K562 (cell line): ENCODE measurements around the gene TIGAR. TPM values are rescaled to one million over a fixed set of nuclear protein-coding genes. Genes with fewer than 3 reads are reported as not detected.
A peak's percentile ranks its signal among the peaks of the same experiment; 100 is the strongest.

Experiments
- ADNP ChIP-seq: fragments of 200-800 bp; sonication (Bioruptor generic); IDR thresholded peaks from 2 replicates; pipeline ENCODE4 v1.6.1; 2016; ENCODE audit warnings: missing genetic modification characterization, missing compliant biosample characterization
- ELF1 ChIP-seq: fragments of 200-800 bp; sonication (Bioruptor generic); IDR thresholded peaks from 2 replicates; pipeline ENCODE4 v1.6.1; 2016; ENCODE audit warnings: missing genetic modification characterization, missing compliant biosample characterization
- HOXB6 ChIP-seq: fragments of 250-450 bp; sonication (Bioruptor Pico); IDR thresholded peaks from 2 replicates; pipeline ENCODE4 v1.5.1; 2022; ENCODE audit warnings: mild to moderate bottlenecking, borderline replicate concordance
- KDM5B ChIP-seq: fragments of 200-600 bp; sonication (generic); IDR thresholded peaks from 2 replicates; pipeline ENCODE4 v1.6.1; 2012; ENCODE audit warnings: low read depth, mild to moderate bottlenecking, moderate library complexity, low read length, control low read depth, inconsistent platforms; ENCODE audit not compliant: insufficient replicate concordance
- NFYB ChIP-seq: IDR thresholded peaks from 2 replicates; pipeline ENCODE4 v1.6.1; 2011; ENCODE audit warnings: mild to moderate bottlenecking, moderate library complexity; ENCODE audit not compliant: insufficient read length; ENCODE audit errors: extremely low read depth
- NRF1 ChIP-seq, 2 experiments: fragments of 450-650 bp; IDR thresholded peaks in 1 of 2; conservative IDR thresholded peaks in 1 of 2; 2 replicates each; pipeline ENCODE4 v1.6.1; 2014; ENCODE audit warnings: mild to moderate bottlenecking in 2 of 2
- PHF21A ChIP-seq: fragments of 450-650 bp; IDR thresholded peaks from 2 replicates; pipeline ENCODE4 v1.6.1; 2017; ENCODE audit warnings: low read depth, borderline replicate concordance
- POLR2G ChIP-seq: fragments of 200-400 bp; formaldehyde crosslinking; IDR thresholded peaks from 2 replicates; pipeline ENCODE4 v1.6.1; 2017; ENCODE audit warnings: low read depth, mild to moderate bottlenecking, antibody characterized with exemption, low read length, moderate library complexity
- POU5F1 ChIP-seq: fragments of 150-350 bp; IDR thresholded peaks from 2 replicates; pipeline ENCODE4 v1.6.1; 2014; ENCODE audit warnings: borderline replicate concordance, low read length, low read depth, mild to moderate bottlenecking; ENCODE audit not compliant: partially characterized antibody
- SOX6 ChIP-seq: fragments of 450-650 bp; IDR thresholded peaks from 2 replicates; pipeline ENCODE4 v1.6.1; 2014; ENCODE audit warnings: mild to moderate bottlenecking
- TBL1XR1 ChIP-seq, 2 experiments: IDR thresholded peaks; 2 replicates each; pipeline ENCODE4 v1.6.1; 2012; ENCODE audit warnings: improper control_type of control experiment in 2 of 2, low read length in 2 of 2, mild to moderate bottlenecking in 1 of 2
- ZNF316 ChIP-seq: fragments of 450-650 bp; IDR thresholded peaks from 2 replicates; pipeline ENCODE4 v1.6.1; 2016
- ZNF79 ChIP-seq: fragments of 250-450 bp; sonication (Bioruptor Pico); IDR thresholded peaks from 2 replicates; pipeline ENCODE4 v1.4.0; 2020; ENCODE audit warnings: low read depth, mild to moderate bottlenecking, moderate library complexity
- polyA plus RNA-seq, 8 experiments: library from polyadenylated mRNA; depleted of rRNA in 4 of 8; stranded (reverse) in 5 of 8; unstranded in 3 of 8; fragments of >200 nt; fragmentation: Nextera tagmentation in 2 of 8; fragmentation: Illumina TruSeq in 1 of 8; extraction: Ambion mirVana in 2 of 8; extraction: Trizol in 1 of 8; gene quantifications; 2 replicates each; pipeline versions ENCODE4 v1.2.1 to v1.2.3, GENCODE V29; 2011 to 2014; ENCODE audit warnings: inconsistent platforms in 1 of 8, missing spikeins in 1 of 8
- total RNA-seq, 7 experiments: library from RNA; depleted of rRNA in 6 of 7; stranded (reverse); fragments of >200 nt in 6 of 7; fragmentation: Illumina TruSeq in 2 of 7; extraction: Trizol in 2 of 7; gene quantifications; 2 replicates each; pipeline versions ENCODE4 v1.2.1 to v1.2.3, GENCODE V29; 2011 to 2021; ENCODE audit warnings: low replicate concordance in 1 of 7
- TF ChIP-seq, protein P1 (sequence below): sonication (generic); formaldehyde crosslinking; IDR thresholded peaks from 2 replicates; pipeline ENCODE4 v1.8.1; 2023; ENCODE audit warnings: mild to moderate bottlenecking, missing genetic modification reagents
- TF ChIP-seq, protein P2 (sequence below): fragments of 250-450 bp; sonication (Bioruptor Pico); IDR thresholded peaks from 2 replicates; pipeline ENCODE4 v1.5.0; 2021; ENCODE audit warnings: mild to moderate bottlenecking, moderate library complexity
- TF ChIP-seq, protein P3 (sequence below): fragments of 250-450 bp; sonication (Bioruptor Pico); IDR thresholded peaks from 2 replicates; pipeline ENCODE4 v1.9.0; 2021; ENCODE audit warnings: mild to moderate bottlenecking, inconsistent platforms
- TF ChIP-seq, protein P4 (sequence below): fragments of 250-450 bp; sonication (Bioruptor Pico); IDR thresholded peaks from 2 replicates; pipeline ENCODE4 v1.4.0; 2020; ENCODE audit warnings: mild to moderate bottlenecking

TIGAR gene
- total and polyA plus RNA-seq, 9 of the 15 experiments (the other 6 are each of a cell fraction or from before 2014, with no cell fraction given) = 0.11 to 1.0 (median 0.53) TPM; not detected in 2

DNA sequence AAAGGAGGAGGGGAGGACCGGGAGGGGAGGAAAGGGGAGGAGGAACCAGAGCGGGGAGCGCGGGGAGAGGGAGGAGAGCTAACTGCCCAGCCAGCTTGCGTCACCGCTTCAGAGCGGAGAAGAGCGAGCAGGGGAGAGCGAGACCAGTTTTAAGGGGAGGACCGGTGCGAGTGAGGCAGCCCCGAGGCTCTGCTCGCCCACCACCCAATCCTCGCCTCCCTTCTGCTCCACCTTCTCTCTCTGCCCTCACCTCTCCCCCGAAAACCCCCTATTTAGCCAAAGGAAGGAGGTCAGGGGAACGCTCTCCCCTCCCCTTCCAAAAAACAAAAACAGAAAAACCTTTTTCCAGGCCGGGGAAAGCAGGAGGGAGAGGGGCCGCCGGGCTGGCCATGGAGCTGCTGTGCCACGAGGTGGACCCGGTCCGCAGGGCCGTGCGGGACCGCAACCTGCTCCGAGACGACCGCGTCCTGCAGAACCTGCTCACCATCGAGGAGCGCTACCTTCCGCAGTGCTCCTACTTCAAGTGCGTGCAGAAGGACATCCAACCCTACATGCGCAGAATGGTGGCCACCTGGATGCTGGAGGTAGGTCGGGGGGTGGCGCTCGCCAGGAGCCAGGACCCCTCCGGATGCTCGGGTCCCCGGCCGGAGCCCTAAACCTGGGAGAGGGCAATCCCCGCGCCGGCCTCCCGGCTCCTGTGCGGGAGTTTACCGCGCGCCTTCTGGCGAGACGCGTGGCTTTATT, 47.2 kb upstream of the TIGAR start, which contains the start of gene CCND2 (continued):
- TF ChIP-seq TBL1XR1 (IDR thresholded peaks at IDR 0.05; ENCODE audit: low read length in 2 of 2) = no peak
- TF ChIP-seq ZNF79 (CRISPR knock-in tag) = no peak
- peak; percentile 83 for TF ChIP-seq POLR2G
- peak in 1 of 2 experiments; percentile 23; a peak in 2 of 4 replicates for TF ChIP-seq NRF1 (conservative IDR thresholded peaks at IDR 0.05 in 1 of 2, IDR thresholded peaks at IDR 0.05 in 1 of 2)
- no peak for TF ChIP-seq ZNF316
- TF ChIP-seq SOX6 = no peak
- no peak for TF ChIP-seq ADNP
- no peak for TF ChIP-seq POU5F1
- TF ChIP-seq, protein P1, sequence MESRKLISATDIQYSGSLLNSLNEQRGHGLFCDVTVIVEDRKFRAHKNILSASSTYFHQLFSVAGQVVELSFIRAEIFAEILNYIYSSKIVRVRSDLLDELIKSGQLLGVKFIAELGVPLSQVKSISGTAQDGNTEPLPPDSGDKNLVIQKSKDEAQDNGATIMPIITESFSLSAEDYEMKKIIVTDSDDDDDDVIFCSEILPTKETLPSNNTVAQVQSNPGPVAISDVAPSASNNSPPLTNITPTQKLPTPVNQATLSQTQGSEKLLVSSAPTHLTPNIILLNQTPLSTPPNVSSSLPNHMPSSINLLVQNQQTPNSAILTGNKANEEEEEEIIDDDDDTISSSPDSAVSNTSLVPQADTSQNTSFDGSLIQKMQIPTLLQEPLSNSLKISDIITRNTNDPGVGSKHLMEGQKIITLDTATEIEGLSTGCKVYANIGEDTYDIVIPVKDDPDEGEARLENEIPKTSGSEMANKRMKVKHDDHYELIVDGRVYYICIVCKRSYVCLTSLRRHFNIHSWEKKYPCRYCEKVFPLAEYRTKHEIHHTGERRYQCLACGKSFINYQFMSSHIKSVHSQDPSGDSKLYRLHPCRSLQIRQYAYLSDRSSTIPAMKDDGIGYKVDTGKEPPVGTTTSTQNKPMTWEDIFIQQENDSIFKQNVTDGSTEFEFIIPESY = no peak
- TF ChIP-seq KDM5B = peak; percentile 71
- no peak for TF ChIP-seq PHF21A
- TF ChIP-seq, protein P2, sequence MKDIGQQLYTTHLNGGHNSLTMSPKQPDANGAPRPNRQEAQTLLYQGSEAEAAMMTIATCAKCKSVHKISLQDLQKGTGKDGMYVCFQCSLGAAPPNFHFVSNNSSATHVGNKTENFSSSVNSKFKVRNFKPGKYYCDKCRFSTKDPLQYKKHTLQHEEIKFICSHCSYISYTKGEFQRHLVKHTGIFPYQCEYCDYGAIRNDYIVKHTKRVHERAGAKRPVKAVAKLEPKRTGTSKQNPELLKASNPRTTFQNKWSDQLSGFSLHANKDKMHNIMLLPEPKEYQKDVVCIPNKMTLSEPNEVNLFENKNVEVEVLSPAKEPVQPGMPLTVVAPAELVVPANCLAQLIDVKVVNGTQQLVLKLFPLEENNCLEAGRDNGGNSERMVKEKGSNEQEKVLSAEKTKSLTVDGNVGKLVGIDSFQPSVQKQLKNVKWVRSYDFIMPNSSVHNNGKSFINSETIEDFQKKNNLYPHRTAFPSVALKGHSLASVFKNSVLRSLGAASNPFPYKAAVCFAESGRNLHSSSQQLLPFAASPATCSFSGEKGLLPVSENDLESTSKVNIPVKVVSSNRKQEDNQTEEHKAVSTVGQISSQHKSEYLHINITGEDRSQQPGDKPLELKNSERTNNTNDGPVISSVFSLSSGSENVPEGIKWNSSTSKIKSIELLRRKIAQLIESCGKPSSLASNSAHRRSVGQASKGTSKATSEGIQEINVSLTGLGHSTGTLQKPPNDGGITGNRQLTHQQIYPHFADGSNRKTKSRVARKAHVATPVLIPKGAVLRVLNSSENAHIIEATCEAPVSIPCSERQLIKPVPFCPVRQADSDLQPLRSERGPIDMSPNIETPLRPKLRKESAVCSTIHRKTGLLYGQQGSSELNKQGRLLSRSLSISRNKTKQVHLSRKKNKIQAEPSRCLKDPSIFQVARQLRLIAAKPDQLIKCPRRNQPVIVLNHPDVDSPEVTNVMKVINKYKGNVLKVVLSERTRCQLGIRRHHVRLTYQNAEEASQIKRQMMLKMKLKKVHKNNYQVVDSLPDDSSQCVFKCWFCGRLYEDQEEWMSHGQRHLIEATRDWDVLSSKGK (CRISPR knock-in tag) = no peak
- TF ChIP-seq ELF1 (tag) = no peak
- TF ChIP-seq, protein P3, sequence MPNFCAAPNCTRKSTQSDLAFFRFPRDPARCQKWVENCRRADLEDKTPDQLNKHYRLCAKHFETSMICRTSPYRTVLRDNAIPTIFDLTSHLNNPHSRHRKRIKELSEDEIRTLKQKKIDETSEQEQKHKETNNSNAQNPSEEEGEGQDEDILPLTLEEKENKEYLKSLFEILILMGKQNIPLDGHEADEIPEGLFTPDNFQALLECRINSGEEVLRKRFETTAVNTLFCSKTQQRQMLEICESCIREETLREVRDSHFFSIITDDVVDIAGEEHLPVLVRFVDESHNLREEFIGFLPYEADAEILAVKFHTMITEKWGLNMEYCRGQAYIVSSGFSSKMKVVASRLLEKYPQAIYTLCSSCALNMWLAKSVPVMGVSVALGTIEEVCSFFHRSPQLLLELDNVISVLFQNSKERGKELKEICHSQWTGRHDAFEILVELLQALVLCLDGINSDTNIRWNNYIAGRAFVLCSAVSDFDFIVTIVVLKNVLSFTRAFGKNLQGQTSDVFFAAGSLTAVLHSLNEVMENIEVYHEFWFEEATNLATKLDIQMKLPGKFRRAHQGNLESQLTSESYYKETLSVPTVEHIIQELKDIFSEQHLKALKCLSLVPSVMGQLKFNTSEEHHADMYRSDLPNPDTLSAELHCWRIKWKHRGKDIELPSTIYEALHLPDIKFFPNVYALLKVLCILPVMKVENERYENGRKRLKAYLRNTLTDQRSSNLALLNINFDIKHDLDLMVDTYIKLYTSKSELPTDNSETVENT = peak; percentile 58; the same call in 1 of the 2 replicates
- TF ChIP-seq, protein P4, sequence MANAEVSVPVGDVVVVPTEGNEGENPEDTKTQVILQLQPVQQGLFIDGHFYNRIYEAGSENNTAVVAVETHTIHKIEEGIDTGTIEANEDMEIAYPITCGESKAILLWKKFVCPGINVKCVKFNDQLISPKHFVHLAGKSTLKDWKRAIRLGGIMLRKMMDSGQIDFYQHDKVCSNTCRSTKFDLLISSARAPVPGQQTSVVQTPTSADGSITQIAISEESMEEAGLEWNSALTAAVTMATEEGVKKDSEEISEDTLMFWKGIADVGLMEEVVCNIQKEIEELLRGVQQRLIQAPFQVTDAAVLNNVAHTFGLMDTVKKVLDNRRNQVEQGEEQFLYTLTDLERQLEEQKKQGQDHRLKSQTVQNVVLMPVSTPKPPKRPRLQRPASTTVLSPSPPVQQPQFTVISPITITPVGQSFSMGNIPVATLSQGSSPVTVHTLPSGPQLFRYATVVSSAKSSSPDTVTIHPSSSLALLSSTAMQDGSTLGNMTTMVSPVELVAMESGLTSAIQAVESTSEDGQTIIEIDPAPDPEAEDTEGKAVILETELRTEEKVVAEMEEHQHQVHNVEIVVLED (CRISPR knock-in tag) = no peak
- TF ChIP-seq NFYB = no peak
- no peak for TF ChIP-seq HOXB6 (CRISPR knock-in tag)
